ENCODE results near the gene HCN2.
A peak's percentile ranks its signal among the peaks of the same experiment; 100 is the strongest.
"Not testable (repeated sequence)": the region's sequence is repeated elsewhere in the genome, so short reads cannot be mapped to it uniquely, and the experiment has no call there.

HCN2 gene

GRCh38 chr19:617551-618246 lies 28.0 kb downstream of the HCN2 start:
- H3K4me3 ChIP-seq (ENCODE audit: low read depth, low read length): no peak overlapping the region

DNA sequence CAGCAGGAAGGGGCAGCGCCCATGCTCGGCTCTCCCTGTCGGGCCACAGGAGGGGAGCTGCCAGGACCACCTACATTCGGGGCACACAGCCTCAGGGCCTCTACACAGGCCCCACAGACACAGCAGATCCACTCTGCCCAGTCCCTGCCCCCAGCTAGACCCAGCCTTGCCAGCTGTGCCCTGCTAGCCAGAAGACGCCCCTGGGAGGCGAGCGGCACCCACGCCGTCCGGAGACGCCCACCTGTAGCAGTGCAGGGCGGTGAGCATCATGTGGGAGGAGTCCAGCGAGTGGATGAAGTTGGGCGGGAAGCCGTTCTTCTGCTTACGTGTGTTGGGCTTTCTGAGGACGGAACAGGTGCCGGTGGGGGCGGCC lies 28.6 kb downstream of the HCN2 start:
- no peak overlapping the region for H3K4me3 ChIP-seq (ENCODE audit: low read depth, low read length)

DNA sequence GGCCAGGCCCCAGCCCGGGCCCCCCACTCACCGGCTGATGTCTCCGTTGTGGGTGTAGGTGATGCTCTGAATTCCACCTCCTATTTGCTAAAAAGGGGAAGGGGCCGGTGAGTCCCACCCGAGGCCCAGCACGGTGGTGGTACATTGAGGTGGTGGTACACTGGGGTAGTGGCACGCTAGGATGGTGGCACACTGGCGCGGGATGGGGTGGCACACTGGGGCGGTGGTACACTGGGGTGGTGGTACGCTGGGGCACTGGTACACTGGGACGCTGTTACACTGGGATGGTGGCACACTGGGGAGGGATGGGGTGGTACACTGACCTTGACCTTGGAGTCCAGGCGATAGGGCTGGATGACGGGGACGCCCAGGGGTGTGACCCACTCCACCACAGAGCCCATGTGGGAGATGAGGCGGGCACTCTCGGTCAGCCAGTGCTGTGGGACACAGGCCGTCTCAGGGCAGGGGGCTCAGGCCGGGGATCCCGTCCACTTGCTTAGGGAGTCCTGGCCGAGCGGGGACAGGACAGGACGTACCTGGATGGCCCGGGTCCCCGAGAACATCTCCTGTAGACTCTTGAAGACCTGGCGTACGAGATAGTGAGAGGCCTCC lies 29.1 kb downstream of the HCN2 start:
- H3K4me3 ChIP-seq (ENCODE audit: low read depth, low read length): no peak overlapping the region

DNA sequence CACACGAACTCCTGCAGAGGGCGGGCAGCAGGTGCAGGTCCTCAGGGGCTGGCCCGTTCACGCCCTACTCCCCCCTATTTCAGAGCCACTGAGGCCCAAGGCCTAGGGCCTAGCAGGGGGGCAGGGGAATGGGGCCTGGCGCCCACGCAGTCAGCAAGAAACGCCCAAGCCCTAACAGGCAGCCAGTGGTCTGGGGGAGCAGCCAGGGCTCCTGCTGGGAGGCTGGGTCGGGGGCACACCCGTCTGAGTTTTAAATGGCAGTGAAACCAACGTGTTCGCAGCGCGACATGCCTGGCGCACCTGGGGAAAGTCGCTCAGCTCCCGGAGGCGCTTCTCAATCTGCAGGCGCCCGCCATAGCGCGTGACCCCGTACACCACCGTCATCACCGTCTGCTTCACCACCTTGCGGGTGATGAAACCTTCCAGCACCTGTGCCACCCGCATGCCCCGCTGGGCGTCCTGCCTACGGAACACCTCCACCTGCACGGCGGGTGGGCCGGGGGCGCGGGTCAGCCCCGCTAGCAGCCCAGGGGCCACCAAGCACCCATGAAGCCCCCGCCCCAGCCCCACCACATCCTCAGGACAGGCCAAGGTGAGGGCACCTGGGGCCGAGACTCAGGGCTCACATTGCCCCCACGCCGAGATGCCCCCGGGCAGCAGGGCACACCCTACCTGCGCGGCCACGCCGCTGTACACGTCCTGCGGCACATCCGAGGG lies 29.8 kb downstream of the HCN2 start:
- no peak overlapping the region for H3K4me3 ChIP-seq (ENCODE audit: low read depth, low read length)

DNA sequence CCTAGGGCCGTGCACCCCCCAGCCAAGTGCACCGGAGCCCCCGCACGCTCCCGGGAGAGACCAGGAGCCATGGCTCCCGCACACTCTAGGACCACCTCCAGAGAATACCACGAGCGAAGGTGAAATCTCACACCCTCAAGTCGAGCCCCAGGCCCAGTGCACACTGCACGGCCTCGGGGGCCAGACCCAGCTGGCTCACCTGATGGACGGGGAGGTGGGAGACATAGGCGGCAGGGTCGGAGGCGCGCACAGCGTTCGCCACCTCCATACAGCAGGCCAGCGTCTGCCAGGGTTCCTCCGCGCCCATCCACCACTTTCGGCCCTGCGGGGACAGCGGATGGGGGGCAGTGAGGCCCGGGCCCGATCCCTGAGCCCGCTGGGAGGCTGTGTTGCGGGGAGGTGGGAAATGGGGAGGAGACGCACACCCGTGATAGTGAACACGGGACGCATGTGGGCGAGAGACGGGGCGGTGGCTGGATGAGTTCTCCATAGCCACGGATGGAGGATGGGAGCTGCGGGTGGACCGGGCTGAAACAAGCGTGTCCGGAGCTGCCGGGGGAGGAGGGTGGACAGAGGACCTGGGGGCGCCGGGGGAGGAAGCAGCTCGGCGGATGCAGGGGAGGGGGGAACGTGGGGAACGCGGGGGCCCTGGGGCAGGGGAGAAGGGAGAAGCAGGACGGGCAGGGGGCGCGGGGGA lies 30.6 kb downstream of the HCN2 start:
- no peak overlapping the region for H3K4me3 ChIP-seq (ENCODE audit: low read depth, low read length)

DNA sequence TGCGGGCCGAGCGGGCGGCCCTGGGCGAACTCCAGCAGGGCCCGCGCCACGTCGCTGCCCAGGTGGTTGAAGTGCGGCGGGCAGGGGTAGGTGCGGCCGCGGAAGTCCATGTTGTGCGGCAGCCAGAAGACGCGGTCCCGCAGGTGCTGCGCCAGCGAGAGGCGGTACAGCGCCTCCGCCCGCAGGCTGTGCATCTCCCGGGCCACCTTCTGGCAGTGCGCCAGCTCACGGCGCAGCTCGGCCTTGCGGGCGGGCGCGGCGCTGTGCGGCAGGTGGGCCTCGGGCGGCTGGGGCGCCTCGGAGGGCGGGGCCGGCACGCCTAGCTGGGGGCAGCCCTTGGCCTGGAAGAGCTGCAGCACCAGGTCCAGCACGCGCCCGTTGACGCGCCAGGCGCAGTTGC lies 31.5 kb downstream of the HCN2 start:
- not testable (repeated sequence) for H3K4me3 ChIP-seq (ENCODE audit: low read depth, low read length)

DNA sequence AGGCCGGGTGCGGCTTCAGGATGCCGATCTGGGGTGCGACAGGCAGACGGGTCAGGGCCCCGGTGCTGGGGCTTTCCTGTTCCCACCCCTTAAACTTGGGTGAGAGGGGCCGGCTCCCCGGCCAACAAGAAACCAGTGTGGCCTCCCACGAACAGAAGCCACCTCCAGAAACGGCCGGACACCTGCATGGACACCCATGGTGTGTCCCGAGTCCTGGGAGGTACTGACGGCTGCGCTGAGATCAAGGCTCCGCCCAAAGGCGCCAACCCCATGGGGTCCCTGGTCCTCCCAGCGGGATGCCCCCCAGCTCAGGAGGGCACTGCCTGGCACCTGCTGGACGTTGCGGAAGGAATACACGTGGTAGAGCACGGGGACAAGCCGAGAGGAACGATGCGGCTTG lies 32.1 kb downstream of the HCN2 start:
- H3K4me3 ChIP-seq (ENCODE audit: low read depth, low read length): no peak overlapping the region

- H3K4me3 ChIP-seq (ENCODE audit: low read depth, low read length): no peak overlapping the region
Measured at GRCh38 chr19:622666-623065, 33.0 kb downstream of the HCN2 start.

DNA sequence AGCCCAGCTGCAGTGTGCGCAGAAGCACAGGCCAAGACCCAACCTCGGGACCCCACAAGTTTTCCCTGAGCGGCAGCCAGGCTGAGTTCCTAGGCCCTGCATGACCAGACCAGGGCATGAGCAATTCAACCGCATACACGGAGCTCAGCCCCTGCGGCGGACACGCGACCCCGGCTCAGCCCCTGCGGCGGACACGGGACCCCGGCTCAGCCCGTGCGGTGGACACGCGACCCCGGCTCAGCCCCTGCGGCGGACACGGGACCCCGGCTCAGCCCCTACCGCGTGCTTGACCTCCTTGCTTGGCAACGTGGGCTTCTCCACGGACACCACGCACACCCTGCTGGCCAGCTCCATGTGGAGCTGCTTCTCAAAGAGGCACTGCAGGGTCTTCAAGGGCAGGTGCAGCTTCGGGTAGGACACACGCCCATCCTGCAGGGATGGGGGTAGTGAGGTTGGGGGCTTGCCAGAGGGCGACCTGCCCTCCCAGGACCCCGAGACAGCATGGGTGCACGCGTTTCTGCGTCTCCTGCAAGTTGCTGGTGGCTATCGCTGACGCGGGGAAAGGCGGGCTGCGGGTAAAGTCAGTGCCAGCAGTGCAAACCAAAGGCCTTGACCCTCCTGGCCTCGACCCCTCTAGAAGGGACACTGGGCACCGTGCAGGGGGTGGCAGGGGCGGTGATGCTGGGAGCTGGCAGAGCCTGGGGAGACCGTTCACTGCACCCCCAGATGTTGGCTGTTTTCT lies 33.7 kb downstream of the HCN2 start:
- H3K4me3 ChIP-seq (ENCODE audit: low read depth, low read length): no peak overlapping the region

DNA sequence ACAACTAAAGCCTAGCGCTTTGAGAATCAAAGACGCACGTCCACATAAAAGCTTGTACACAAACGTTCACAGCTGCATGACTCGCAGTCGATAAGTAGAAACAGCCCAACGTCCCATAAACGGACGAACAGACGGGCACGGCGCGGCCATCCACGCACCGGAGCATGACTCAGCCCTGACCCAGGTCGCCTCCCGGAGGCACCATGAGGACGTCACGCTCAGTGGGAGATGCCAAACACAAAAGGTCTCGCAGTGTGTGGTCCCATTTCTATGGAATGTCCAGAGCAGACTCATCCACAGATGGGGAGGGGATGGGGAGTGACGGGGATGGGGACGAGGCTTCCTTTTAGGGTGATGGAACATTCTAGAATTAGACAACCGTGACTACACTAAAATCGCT lies 34.3 kb downstream of the HCN2 start:
- H3K4me3 ChIP-seq (ENCODE audit: low read depth, low read length): no peak overlapping the region

DNA sequence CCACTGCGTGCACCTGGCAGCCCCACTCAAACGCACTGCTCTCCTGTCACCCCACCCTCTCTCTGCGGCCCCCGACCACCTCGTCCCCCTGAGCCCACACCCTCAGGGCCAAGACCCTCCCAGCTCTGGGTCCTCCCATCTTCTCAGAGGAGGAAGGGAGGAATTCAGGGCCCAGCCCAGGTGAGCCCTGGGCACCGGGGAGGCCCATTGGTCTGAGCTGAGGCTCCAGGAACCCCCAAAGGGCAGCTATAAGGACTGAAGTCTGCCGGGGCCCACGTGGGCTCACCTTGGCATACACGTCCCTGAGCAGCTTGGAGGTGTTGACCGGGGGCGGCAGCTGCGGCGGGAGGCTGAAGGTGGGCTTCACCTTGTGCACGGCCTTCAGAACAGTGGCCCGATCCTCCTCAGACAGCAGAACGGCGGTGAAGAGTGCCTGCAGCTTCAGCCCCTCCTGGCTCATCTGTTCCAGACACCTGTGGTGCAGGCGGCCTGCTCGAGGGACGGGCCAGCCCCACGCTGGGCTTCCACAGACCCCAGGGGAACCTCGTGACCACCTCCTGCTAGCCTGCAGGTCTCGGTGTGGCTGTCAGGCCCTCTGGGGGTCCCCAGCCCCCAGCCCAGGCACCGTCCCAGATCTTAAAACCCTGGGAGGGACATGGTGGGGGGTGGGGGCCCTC lies 34.9 kb downstream of the HCN2 start:
- H3K4me3 ChIP-seq (ENCODE audit: low read depth, low read length): no peak overlapping the region

GRCh38 chr19:625257-625656 lies 35.6 kb downstream of the HCN2 start:
- H3K4me3 ChIP-seq (ENCODE audit: low read depth, low read length): no peak overlapping the region

GRCh38 chr19:626566-626965 lies 36.9 kb downstream of the HCN2 start:
- not testable (repeated sequence) for H3K4me3 ChIP-seq (ENCODE audit: low read depth, low read length)

DNA sequence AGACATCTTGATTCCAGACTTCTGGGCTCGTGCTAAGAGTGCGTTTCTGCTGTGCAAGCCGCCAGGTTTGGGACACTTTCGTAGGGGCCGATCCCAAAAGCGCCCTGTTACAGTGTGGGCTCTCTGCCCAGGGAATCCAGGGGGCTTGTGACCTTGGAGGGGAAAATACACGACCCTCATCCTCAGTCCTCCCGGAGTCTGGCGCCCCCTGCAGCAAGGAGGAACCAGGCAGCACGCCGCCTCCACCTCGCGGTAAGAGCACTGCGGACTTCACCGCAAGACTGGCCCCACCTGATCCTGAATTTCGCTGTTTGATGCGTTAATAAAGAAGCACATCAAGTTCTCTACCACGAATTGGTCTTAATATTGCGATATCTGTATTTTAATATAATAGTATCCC lies 38.5 kb downstream of the HCN2 start:
- H3K4me3 ChIP-seq (ENCODE audit: low read depth, low read length): no peak overlapping the region

GRCh38 chr19:629515-629914 lies 39.8 kb downstream of the HCN2 start:
- not testable (repeated sequence) for H3K4me3 ChIP-seq (ENCODE audit: low read depth, low read length)

- no peak overlapping the region for H3K4me3 ChIP-seq (ENCODE audit: low read depth, low read length)
Measured at GRCh38 chr19:629961-630714, 40.5 kb downstream of the HCN2 start.

GRCh38 chr19:632579-633067 lies 42.9 kb downstream of the HCN2 start:
- peak overlapping the region; percentile 92 for H3K4me3 ChIP-seq (ENCODE audit: low read depth, low read length)

- H3K4me3 ChIP-seq (ENCODE audit: low read depth, low read length): peak within 1 kb of the TSS; percentile 92
Measured at GRCh38 chr19:633068-633785, 43.5 kb downstream of the HCN2 start, which contains the start of gene POLRMT. TSS of gene POLRMT (minus strand) at chr19:633537. CDS start at chr19:633512, 25 bp downstream.
